ENCODE results near the gene LRP1. TPM values are rescaled to one million over a fixed set of nuclear protein-coding genes. Genes with fewer than 3 reads are reported as not detected.

LRP1 gene
- total and polyA plus RNA-seq, 2 of the 13 experiments (the other 11 are each of a cell fraction or from before 2014, with no cell fraction given), result 14.7 to 30.8 TPM

DNA sequence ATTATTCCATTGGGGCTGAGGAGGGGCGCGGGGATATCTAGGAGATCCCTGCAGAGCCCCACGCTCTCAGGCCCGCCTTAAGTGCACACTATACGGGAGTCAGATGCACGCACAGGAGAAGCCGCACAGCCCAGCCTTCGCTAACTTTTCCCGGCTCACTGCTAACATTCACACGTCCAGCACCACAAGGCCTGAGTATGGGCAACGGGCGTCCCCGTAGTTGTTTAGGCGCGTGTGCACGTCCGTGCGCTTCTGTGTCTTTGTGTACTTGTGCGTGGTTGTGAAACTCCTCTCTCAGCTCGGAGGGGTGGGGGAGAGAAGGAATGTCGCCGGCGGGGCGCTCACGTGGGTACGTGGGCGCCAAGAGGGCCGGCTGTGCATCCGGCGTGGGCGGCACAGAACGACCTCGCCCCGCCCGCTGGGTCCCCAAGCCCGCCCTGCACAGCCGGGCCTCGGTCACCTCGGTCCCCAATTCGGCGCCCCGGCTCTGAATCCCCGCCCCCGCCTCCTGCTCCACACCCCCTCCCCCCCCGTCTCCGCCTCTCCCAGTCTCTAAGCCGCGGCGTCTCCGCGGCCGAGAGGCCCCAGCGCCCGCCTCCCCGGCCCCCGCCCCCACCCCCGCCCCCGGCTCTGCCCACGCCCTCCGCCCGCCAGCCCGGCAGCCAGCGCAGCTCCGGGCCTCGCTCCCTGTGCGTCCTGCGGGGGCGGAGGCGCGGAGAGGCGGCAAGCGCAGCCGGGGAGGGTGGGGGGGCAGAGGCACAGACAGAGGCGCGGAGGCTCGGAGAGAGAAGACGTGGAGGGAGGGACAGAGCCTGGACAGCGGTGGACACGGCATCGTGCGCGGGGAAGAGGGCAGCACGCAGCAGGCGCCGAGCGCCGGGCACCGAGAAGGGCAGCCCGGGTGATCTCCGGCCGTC lies 39.7 kb upstream of the LRP1 start, which contains the start of gene NAB2 (continued):
- TF ChIP-seq KDM2A (CRISPR knock-in tag; IDR thresholded peaks at IDR 0.05; ENCODE audit: borderline replicate concordance, low read depth), result peak; percentile 66; the same call in 1 of the 2 replicates
- TF ChIP-seq NBN (conservative IDR thresholded peaks at IDR 0.05), result no peak
- no peak for TF ChIP-seq GTF2F1 (IDR thresholded peaks at IDR 0.05; ENCODE audit: low read length)
- no peak for TF ChIP-seq ZNF562 (CRISPR knock-in tag; IDR thresholded peaks at IDR 0.05; ENCODE audit: borderline replicate concordance)
- peak; percentile 57 for TF ChIP-seq AGO1 (IDR thresholded peaks at IDR 0.05; ENCODE audit: low read depth, low read length, poor library complexity, severe bottlenecking)
- TF ChIP-seq HNF4G (IDR thresholded peaks at IDR 0.05; ENCODE audit: borderline replicate concordance, low read depth, low read length), result peak; percentile 11; the same call in 1 of the 2 replicates
- no peak for TF ChIP-seq HNF4G (CRISPR knock-in tag; IDR thresholded peaks at IDR 0.05; ENCODE audit: borderline replicate concordance, low read depth)
- peak; percentile 73; the same call in 1 of the 2 replicates for TF ChIP-seq XBP1 (CRISPR knock-in tag; IDR thresholded peaks at IDR 0.05)
- 0 out of 2 replicates have a peak, but pooled peaks have one; percentile 47 for TF ChIP-seq FOXK2 (IDR thresholded peaks at IDR 0.05)
- peak; percentile 43; the same call in 1 of the 2 replicates for TF ChIP-seq SMAD3 (CRISPR knock-in tag; IDR thresholded peaks at IDR 0.05)
- TF ChIP-seq ZKSCAN1 (IDR thresholded peaks at IDR 0.05; ENCODE audit: low read length), result 0 out of 2 replicates have a peak, but pooled peaks have one; percentile 19
- TF ChIP-seq ZFP41 (CRISPR knock-in tag; IDR thresholded peaks at IDR 0.05; ENCODE audit: borderline replicate concordance), result 0 out of 2 replicates have a peak, but pooled peaks have one; percentile 10
- TF ChIP-seq ZNF792 (CRISPR knock-in tag; IDR thresholded peaks at IDR 0.05), result peak; percentile 43; the same call in 1 of the 2 replicates
- TF ChIP-seq, protein P1, sequence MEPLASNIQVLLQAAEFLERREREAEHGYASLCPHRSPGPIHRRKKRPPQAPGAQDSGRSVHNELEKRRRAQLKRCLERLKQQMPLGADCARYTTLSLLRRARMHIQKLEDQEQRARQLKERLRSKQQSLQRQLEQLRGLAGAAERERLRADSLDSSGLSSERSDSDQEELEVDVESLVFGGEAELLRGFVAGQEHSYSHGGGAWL (CRISPR knock-in tag; IDR thresholded peaks at IDR 0.05), result peak; percentile 51
- TF ChIP-seq TGIF2 (CRISPR knock-in tag; IDR thresholded peaks at IDR 0.05), result peak; percentile 41; the same call in 1 of the 2 replicates
- peak; percentile 70 for TF ChIP-seq NCOA2 (CRISPR knock-in tag; IDR thresholded peaks at IDR 0.05)
- TF ChIP-seq JUND (CRISPR knock-in tag; IDR thresholded peaks at IDR 0.05), result 0 out of 2 replicates have a peak, but pooled peaks have one; percentile 73
- peak; percentile 91 for TF ChIP-seq ARNTL (CRISPR knock-in tag; IDR thresholded peaks at IDR 0.05)
- TF ChIP-seq, protein P2, sequence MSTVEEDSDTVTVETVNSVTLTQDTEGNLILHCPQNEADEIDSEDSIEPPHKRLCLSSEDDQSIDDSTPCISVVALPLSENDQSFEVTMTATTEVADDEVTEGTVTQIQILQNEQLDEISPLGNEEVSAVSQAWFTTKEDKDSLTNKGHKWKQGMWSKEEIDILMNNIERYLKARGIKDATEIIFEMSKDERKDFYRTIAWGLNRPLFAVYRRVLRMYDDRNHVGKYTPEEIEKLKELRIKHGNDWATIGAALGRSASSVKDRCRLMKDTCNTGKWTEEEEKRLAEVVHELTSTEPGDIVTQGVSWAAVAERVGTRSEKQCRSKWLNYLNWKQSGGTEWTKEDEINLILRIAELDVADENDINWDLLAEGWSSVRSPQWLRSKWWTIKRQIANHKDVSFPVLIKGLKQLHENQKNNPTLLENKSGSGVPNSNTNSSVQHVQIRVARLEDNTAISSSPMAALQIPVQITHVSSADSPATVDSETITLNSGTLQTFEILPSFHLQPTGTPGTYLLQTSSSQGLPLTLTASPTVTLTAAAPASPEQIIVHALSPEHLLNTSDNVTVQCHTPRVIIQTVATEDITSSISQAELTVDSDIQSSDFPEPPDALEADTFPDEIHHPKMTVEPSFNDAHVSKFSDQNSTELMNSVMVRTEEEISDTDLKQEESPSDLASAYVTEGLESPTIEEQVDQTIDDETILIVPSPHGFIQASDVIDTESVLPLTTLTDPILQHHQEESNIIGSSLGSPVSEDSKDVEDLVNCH (CRISPR knock-in tag; IDR thresholded peaks at IDR 0.05), result 0 out of 2 replicates have a peak, but pooled peaks have one; percentile 42
- TF ChIP-seq ZNF10 (CRISPR knock-in tag; IDR thresholded peaks at IDR 0.05; ENCODE audit: borderline replicate concordance, low read depth), result no peak
- TF ChIP-seq, protein P3, sequence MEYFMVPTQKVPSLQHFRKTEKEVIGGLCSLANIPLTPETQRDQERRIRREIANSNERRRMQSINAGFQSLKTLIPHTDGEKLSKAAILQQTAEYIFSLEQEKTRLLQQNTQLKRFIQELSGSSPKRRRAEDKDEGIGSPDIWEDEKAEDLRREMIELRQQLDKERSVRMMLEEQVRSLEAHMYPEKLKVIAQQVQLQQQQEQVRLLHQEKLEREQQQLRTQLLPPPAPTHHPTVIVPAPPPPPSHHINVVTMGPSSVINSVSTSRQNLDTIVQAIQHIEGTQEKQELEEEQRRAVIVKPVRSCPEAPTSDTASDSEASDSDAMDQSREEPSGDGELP (IDR thresholded peaks at IDR 0.05; ENCODE audit: borderline replicate concordance, low read depth), result peak; percentile 55; the same call in 1 of the 2 replicates
- peak; percentile 79 for TF ChIP-seq ZBTB7B (CRISPR knock-in tag; IDR thresholded peaks at IDR 0.05)
- peak; percentile 56; the same call in 1 of the 2 replicates for TF ChIP-seq IRF2 (CRISPR knock-in tag; IDR thresholded peaks at IDR 0.05)
- no peak for TF ChIP-seq MATR3 (CRISPR knock-in tag; IDR thresholded peaks at IDR 0.05)
- TF ChIP-seq SCMH1 (CRISPR knock-in tag; IDR thresholded peaks at IDR 0.05; ENCODE audit: borderline replicate concordance), result no peak
- TF ChIP-seq HIVEP1 (CRISPR knock-in tag; IDR thresholded peaks at IDR 0.05), result peak; percentile 18; the same call in 1 of the 2 replicates
- TF ChIP-seq MYC (CRISPR knock-in tag; IDR thresholded peaks at IDR 0.05; ENCODE audit: borderline replicate concordance), result peak; percentile 91

Data from HepG2 (cell line).